Pancreas (tissue), 10 donors: ENCODE measurements around the gene PSORS1C1. TPM values are rescaled to one million over a fixed set of nuclear protein-coding genes. Genes with fewer than 3 reads are reported as not detected.

Experiments
- ATAC-seq, 4 donors: fragments of 200-7000 bp; cut with Tn5 transposase; one replicate each; pipeline versions ENCODE4 v1.8.0 to v1.9.1; 2020; ENCODE audit warnings: mild to moderate bottlenecking in 4 of 4, moderate library complexity in 4 of 4
- DNase-seq, 6 donors: peaks; one replicate each; pipeline ENCODE4 v3.0.0-alpha.2; 2020
- FAIRE-seq: peaks from 2 replicates; lab custom pipeline; 2012; peaks lifted over from hg19 to GRCh38; lab: Jason Lieb, UNC
- H3K27ac ChIP-seq, 4 donors: fragments of 200-600 bp; sonication (generic); 1 replicate in 3 of 4; 2 replicates in 1 of 4; pipeline versions ENCODE4 v1.5.0 to v1.8.0; 2020
- H3K27me3 ChIP-seq, 4 donors: fragments of 200-600 bp; one replicate each; pipeline ENCODE4 v1.8.0; 2021
- H3K36me3 ChIP-seq, 3 donors: fragments of 200-600 bp; sonication (generic) in 1 of 3; one replicate each; pipeline versions ENCODE4 v1.5.0 to v1.8.0; 2020 to 2021
- H3K4me1 ChIP-seq, 3 donors: fragments of 200-600 bp; one replicate each; pipeline ENCODE4 v1.8.0; 2021
- H3K4me3 ChIP-seq, 4 donors: fragments of 200-600 bp; sonication (generic) in 2 of 4; one replicate each; pipeline versions ENCODE4 v1.5.0 to v1.8.0; 2020 to 2021
- H3K9me3 ChIP-seq, 4 donors: fragments of 200-600 bp; one replicate each; pipeline ENCODE4 v1.8.0; 2021
- WGBS, 2 donors: extraction: QIAGEN DNeasy Blood & Tissue Kit; methylation state at CpG; one replicate each; pipeline ENCODE4 v1.1.7; 2013; 5-methylcytosine and 5-hydroxymethylcytosine counted together
- intact Hi-C, 3 donors: fragments of 100-400 bp; cut with DNase I; formaldehyde crosslinking; loops; one replicate each; pipeline versions ENCODE4 v1.11.1 to v1.14.2; 2022
- polyA plus RNA-seq, 2 donors: library from polyadenylated mRNA; stranded (reverse); fragments of 200-250 nt; gene quantifications; one replicate each; pipeline ENCODE4 v1.2.3, GENCODE V29; 2013
- total RNA-seq, 6 donors: library from RNA; stranded (reverse); fragmentation: NEBNext Ultra II Directional in 4 of 6; extraction: Animal tissue kit (Norgen Biotek cat#: 25700) in 4 of 6; gene quantifications; one replicate each; pipeline versions ENCODE4 v1.2.1 to v1.2.4, GENCODE V29; 2021 to 2023
- TF ChIP-seq, protein P1 (sequence below), 4 donors: fragments of 200-600 bp; sonication (generic) in 3 of 4; IDR thresholded peaks; one replicate each; pipeline versions ENCODE4 v1.5.0 to v1.8.0; 2021; ENCODE audit warnings: antibody characterized with exemption in 4 of 4
- donor health status: healthy with polysubstance abuse.
- donor health status: DM: no; HTN: no; CAD: no; lungs with moderate emphysema.
- donor health status: DM: no; HTN: no; CAD: no.
- donor health status: control.
- donor health status: control.
- donor health status: Bipolar disorder and iron deficiency.
- donor health status: DM: yes; HTN: yes; CAD: no.
- donor health status: DM: no; HTN: no; CAD: no.
- donor health status: DM: no; HTN: no; CAD: no.
- donor health status: DM: yes; HTN: yes; CAD: no.

Gene PSORS1C1
- total and polyA plus RNA-seq, 8 donors: 0.06 to 1.9 (median 0.49) TPM

DNA sequence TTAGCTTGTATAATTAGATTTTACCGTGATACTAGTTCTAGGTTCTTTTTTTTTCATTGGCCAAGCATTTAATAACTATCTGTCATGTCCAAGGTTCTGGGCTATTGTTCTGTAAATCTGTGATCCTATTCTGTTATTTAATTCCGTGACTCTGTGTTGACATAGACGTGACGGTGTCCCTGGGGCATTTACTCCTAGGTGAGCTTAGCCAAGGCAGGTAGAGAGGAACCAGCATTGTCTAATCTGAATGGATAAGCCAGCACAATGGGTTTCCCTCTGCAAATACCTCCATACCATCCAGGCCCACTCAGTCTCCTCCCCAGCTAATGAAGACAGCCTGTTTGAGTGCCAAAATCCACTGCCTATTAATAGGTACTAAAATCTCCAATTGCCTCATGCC is 14.5 kb downstream of the PSORS1C1 start:
- intact Hi-C loops: no loop called here
- Histone ChIP-seq H3K9me3 (no peaks in the 10 kb centered on the region), H3K27ac (no peak overlapping the region), H3K36me3 (no peaks in the 10 kb centered on the region), H3K27me3 (no peaks in the 10 kb centered on the region), H3K4me1 (no peaks in the 10 kb centered on the region), H3K4me3 (no peak overlapping the region)
- no peak for ATAC-seq
- no peak for DNase-seq
- 21 to 34% methylated on average over 4 of the region's 4 CpGs for WGBS, 2 donors
- FAIRE-seq: no peak
- TF ChIP-seq, protein P1, sequence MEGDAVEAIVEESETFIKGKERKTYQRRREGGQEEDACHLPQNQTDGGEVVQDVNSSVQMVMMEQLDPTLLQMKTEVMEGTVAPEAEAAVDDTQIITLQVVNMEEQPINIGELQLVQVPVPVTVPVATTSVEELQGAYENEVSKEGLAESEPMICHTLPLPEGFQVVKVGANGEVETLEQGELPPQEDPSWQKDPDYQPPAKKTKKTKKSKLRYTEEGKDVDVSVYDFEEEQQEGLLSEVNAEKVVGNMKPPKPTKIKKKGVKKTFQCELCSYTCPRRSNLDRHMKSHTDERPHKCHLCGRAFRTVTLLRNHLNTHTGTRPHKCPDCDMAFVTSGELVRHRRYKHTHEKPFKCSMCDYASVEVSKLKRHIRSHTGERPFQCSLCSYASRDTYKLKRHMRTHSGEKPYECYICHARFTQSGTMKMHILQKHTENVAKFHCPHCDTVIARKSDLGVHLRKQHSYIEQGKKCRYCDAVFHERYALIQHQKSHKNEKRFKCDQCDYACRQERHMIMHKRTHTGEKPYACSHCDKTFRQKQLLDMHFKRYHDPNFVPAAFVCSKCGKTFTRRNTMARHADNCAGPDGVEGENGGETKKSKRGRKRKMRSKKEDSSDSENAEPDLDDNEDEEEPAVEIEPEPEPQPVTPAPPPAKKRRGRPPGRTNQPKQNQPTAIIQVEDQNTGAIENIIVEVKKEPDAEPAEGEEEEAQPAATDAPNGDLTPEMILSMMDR (IDR thresholded peaks at IDR 0.05): no peak

DNA sequence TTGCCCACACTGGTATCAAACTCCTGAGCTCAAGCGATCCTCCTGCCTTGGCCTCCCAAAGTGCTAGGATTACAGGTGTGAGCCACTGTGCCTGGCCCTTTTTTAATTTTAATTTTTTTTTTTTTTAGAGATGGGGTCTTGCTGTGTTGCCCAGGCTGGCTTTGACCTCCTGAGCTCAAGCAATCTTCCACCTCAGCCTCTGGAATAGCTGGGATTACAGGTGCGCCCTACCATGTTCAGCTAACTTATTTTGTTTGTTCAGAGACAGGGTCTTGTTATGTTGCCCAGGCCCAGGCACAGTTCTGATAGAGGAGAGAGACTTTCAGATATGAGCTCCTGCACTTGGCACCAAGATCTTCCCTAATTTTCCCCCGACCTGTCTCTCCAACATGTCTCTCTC is 16.2 kb downstream of the PSORS1C1 start:
- H3K36me3 ChIP-seq: no peaks in the 10 kb centered on the region
- no peaks in the 10 kb centered on the region for H3K27me3 ChIP-seq
- no peaks in the 10 kb centered on the region for H3K4me1 ChIP-seq
- H3K4me3 ChIP-seq: no peak overlapping the region
- WGBS, 2 donors: 85 to 92% methylated on average over 3 of the region's 3 CpGs
- no peak overlapping the region for H3K27ac ChIP-seq
- no peaks in the 10 kb centered on the region for H3K9me3 ChIP-seq
- FAIRE-seq (no peak), DNase-seq (no peak), ATAC-seq (no peak)
- intact Hi-C loops: no loop called here
- TF ChIP-seq, protein P1 (IDR thresholded peaks at IDR 0.05): no peak

DNA sequence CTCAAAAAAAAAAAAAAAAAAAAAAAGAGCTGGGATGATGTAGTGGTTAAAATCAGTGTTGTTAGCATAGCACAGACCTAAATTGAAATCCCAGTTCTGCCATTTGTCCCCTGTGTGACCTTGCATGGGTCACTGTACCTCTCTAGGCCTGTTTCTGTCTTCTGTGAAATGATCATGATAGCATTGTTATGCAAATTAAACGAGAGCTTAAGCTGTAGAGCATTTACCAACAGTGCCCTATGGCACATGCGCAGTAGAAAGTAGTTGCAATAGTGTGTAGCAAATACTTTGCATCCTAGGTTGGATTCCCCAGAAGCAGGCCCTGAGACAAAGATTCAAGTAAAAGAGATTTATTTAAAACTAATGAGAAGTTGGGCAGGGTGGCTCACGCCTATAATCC is 17.0 kb downstream of the PSORS1C1 start:
- no peaks in the 10 kb centered on the region for H3K27me3 ChIP-seq
- intact Hi-C loops: no loop called here
- H3K9me3 ChIP-seq: no peaks in the 10 kb centered on the region
- TF ChIP-seq, protein P1 (IDR thresholded peaks at IDR 0.05): no peak
- H3K27ac ChIP-seq: no peak overlapping the region
- H3K4me1 ChIP-seq: no peaks in the 10 kb centered on the region
- WGBS, 2 donors: 52 to 66% methylated on average over 3 of the region's 3 CpGs
- H3K36me3 ChIP-seq: no peaks in the 10 kb centered on the region
- H3K4me3 ChIP-seq: no peak overlapping the region
- no peak for FAIRE-seq
- ATAC-seq: no peak
- DNase-seq: no peak

DNA sequence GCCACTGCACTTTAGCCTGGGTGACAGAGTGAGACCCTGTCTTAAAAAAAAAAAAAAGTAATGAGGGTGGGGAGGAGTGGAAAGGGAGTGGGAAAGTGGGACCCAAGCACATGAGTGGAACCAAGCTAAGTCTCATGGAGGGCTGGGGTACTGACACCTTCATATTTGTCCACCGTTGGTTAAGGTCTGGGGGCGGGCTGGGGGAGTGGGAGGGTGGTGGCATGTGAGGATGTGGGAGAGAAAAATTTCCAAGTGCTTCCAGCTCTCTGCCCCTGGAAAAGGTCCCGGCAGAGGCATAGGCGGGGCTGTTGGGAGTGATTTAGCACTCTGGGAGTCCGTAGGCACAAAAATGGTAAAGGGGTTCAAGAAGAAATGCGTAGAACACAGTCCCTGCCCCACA is 18.2 kb downstream of the PSORS1C1 start:
- no peak for FAIRE-seq
- intact Hi-C loops: no loop called here
- Histone ChIP-seq H3K27ac (no peak overlapping the region), H3K9me3 (no peaks in the 10 kb centered on the region), H3K27me3 (no peaks in the 10 kb centered on the region), H3K4me3 (no peak overlapping the region), H3K36me3 (no peaks in the 10 kb centered on the region), H3K4me1 (no peaks in the 10 kb centered on the region)
- ATAC-seq: no peak
- TF ChIP-seq, protein P1 (IDR thresholded peaks at IDR 0.05): no peak
- DNase-seq: no peak
- WGBS, 2 donors: 72 to 79% methylated on average over 6 of the region's 6 CpGs

DNA sequence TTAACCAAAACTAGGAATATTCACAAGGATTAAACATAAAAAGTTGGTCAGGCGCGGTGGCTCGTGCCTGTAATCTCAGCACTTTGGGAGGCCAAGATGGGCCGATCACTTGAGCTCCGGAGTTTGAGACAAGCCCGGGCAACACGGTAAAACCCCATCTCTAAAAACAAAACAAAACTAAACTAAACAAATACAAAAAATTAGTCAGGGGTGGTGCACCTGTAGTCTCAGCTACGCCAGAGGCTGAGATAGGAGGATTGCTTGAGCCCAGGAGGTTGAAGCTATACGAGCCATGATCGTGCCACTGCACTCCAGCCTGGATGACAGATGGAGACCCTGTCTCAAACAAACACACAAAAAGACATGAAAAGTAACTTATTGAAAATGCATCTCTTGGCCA is 21.1 kb downstream of the PSORS1C1 start:
- intact Hi-C loops: loop anchor here in 1 of 3 donors (2.0 to 5.0 kb wide), 2 partner anchors 57 to 242 kb away; no protein-coding TSS in a partner anchor
- H3K9me3 ChIP-seq: no peaks in the 10 kb centered on the region
- H3K4me3 ChIP-seq: no peak overlapping the region
- WGBS, 2 donors: 82 to 95% methylated on average over 10 of the region's 10 CpGs
- ATAC-seq: no peak
- no peak overlapping the region for H3K27ac ChIP-seq
- no peaks in the 10 kb centered on the region for H3K27me3 ChIP-seq
- H3K36me3 ChIP-seq: no peaks in the 10 kb centered on the region
- no peaks in the 10 kb centered on the region for H3K4me1 ChIP-seq
- DNase-seq: no peak
- no peak for FAIRE-seq
- TF ChIP-seq, protein P1 (IDR thresholded peaks at IDR 0.05): no peak
